ENCODE measurements around the gene ADAM33. TPM values are rescaled to one million over a fixed set of nuclear protein-coding genes. Genes with fewer than 3 reads are reported as not detected.

ADAM33 gene
- total RNA-seq, 1 experiment from 2014 or later = not detected

- POLR2A ChIA-PET (ENCODE audit: low non-redundant PET) = no interaction called here
- no peaks in the 10 kb centered on the region for H3K4me1 ChIP-seq (ENCODE audit: insufficient read depth, low read length, poor library complexity, severe bottlenecking)
- DNase-seq (ENCODE audit: low spot score) = no peak
- no peaks in the 10 kb centered on the region for H3K27me3 ChIP-seq (replicated peaks; ENCODE audit: insufficient read depth, low read depth, low read length, poor library complexity)
- CTCF ChIA-PET = interaction anchor here (0.5 to 1.0 kb wide), 2 partner anchors 24 to 25 kb away, joined by 8 to 11 read pairs; no protein-coding TSS in a partner anchor
- H3K27ac ChIP-seq (ENCODE audit: low read depth, low read length, poor library complexity, severe bottlenecking) = no peak overlapping the region
- intact Hi-C loops (cut with micrococcal nuclease; ENCODE audit: unreplicated experiment) = no loop called here
- TF ChIP-seq EZH2 (IDR thresholded peaks at IDR 0.05; ENCODE audit: borderline replicate concordance, low read depth, low read length, poor library complexity, severe bottlenecking) (no peak), CTCF (conservative IDR thresholded peaks at IDR 0.05; ENCODE audit: low read depth, low read length) (no peak)
- no peaks in the 10 kb centered on the region for H3K36me3 ChIP-seq (ENCODE audit: insufficient read depth, low read length, poor library complexity, severe bottlenecking)
- no peak overlapping the region for H3K4me3 ChIP-seq (ENCODE audit: low read depth, low read length, poor library complexity, severe bottlenecking)
- no TSS peak for BruUV-seq (replicated peaks)
- no peaks in the 10 kb centered on the region for H3K9me3 ChIP-seq (ENCODE audit: low read depth, low read length, poor library complexity, severe bottlenecking)
Observed at GRCh38 chr20:3701061-3701998, 19.5 kb upstream of the ADAM33 start.

GRCh38 chr20:3699037-3699436 lies 17.2 kb upstream of the ADAM33 start:
- Histone ChIP-seq H3K4me3 (ENCODE audit: low read depth, low read length, poor library complexity, severe bottlenecking) (no peak overlapping the region), H3K9me3 (ENCODE audit: low read depth, low read length, poor library complexity, severe bottlenecking) (no peaks in the 10 kb centered on the region), H3K27me3 (replicated peaks; ENCODE audit: insufficient read depth, low read depth, low read length, poor library complexity) (no peaks in the 10 kb centered on the region), H3K36me3 (ENCODE audit: insufficient read depth, low read length, poor library complexity, severe bottlenecking) (no peaks in the 10 kb centered on the region), H3K4me1 (ENCODE audit: insufficient read depth, low read length, poor library complexity, severe bottlenecking) (no peaks in the 10 kb centered on the region), H3K27ac (ENCODE audit: low read depth, low read length, poor library complexity, severe bottlenecking) (no peak overlapping the region)
- POLR2A ChIA-PET (ENCODE audit: low non-redundant PET) = no interaction called here
- intact Hi-C loops (cut with micrococcal nuclease; ENCODE audit: unreplicated experiment) = no loop called here
- TF ChIP-seq EZH2 (IDR thresholded peaks at IDR 0.05; ENCODE audit: borderline replicate concordance, low read depth, low read length, poor library complexity, severe bottlenecking) = no peak
- TF ChIP-seq CTCF (conservative IDR thresholded peaks at IDR 0.05; ENCODE audit: low read depth, low read length) = no peak
- no TSS peak for BruUV-seq (replicated peaks)
- CTCF ChIA-PET = no interaction called here
- no peak for DNase-seq (ENCODE audit: low spot score)

- BruUV-seq (replicated peaks) = no TSS peak
- H3K4me1 ChIP-seq (ENCODE audit: insufficient read depth, low read length, poor library complexity, severe bottlenecking) = no peaks in the 10 kb centered on the region
- H3K4me3 ChIP-seq (ENCODE audit: low read depth, low read length, poor library complexity, severe bottlenecking) = no peak overlapping the region
- TF ChIP-seq CTCF (conservative IDR thresholded peaks at IDR 0.05; ENCODE audit: low read depth, low read length) = no peak
- CTCF ChIA-PET = interaction anchor here (1.2 kb wide), 1 partner anchor 12 kb away, joined by 6 read pairs; no protein-coding TSS in a partner anchor
- no peaks in the 10 kb centered on the region for H3K9me3 ChIP-seq (ENCODE audit: low read depth, low read length, poor library complexity, severe bottlenecking)
- no peaks in the 10 kb centered on the region for H3K27me3 ChIP-seq (replicated peaks; ENCODE audit: insufficient read depth, low read depth, low read length, poor library complexity)
- H3K36me3 ChIP-seq (ENCODE audit: insufficient read depth, low read length, poor library complexity, severe bottlenecking) = no peaks in the 10 kb centered on the region
- intact Hi-C loops (cut with micrococcal nuclease; ENCODE audit: unreplicated experiment) = no loop called here
- DNase-seq (ENCODE audit: low spot score) = no peak
- POLR2A ChIA-PET (ENCODE audit: low non-redundant PET) = no interaction called here
- no peak overlapping the region for H3K27ac ChIP-seq (ENCODE audit: low read depth, low read length, poor library complexity, severe bottlenecking)
Observed at GRCh38 chr20:3698591-3699001, 16.8 kb upstream of the ADAM33 start.

Measured in A673 (cell line).